GM21528 (cell line): ENCODE results near the gene ALDH7A1.
A peak's percentile ranks its signal among the peaks of the same experiment; 100 is the strongest.

ENCODE experiments used
- ATAC-seq: cut with Tn5 transposase; IDR thresholded peaks from one replicate; pipeline ENCODE4 v1.9.1; 2021; ENCODE audit warnings: mild to moderate bottlenecking, moderate library complexity; ENCODE audit not compliant: unreplicated experiment, low FRiP score

The ALDH7A1 gene

GRCh38 chr5:126513302-126513701 lies 81.7 kb downstream of the ALDH7A1 start:
- no peak for ATAC-seq

GRCh38 chr5:126512451-126512850 lies 82.6 kb downstream of the ALDH7A1 start:
- no peak for ATAC-seq

DNA sequence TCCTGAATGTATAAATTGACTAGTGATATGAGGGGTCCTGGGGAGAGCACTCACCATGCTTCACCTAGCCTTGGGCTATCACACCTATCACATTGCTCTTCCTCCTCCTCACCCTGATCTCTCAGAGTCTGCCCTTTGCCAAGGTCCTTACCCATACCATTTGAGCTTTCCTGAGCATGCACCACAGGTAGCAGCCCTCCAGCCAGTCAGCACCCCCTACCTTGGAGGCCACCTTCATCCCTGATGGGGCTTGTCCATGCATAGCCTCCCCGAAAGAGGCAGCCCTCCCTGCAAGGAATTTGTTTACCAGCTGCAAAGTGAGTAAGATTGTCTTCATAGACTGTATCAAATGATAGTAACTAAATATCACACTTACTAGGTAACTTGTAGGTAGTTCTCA lies 83.1 kb downstream of the ALDH7A1 start:
- ATAC-seq = no peak

GRCh38 chr5:126509339-126509738 lies 85.7 kb downstream of the ALDH7A1 start:
- no peak for ATAC-seq

DNA sequence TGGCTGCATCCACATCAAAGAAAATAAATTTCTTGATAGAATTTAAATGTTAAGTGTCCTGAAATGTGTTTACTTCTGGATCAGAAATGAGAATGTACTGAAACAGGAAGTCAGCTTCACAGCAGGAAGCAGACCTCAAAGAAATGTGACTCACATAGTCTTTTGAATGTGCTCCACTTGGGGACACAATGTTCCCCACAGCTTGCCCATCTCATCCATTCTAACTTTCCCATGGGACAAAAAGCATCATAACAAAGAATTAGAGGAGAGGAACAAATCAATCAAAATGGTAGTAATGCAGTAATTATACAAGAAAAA lies 86.1 kb downstream of the ALDH7A1 start:
- no peak for ATAC-seq

DNA sequence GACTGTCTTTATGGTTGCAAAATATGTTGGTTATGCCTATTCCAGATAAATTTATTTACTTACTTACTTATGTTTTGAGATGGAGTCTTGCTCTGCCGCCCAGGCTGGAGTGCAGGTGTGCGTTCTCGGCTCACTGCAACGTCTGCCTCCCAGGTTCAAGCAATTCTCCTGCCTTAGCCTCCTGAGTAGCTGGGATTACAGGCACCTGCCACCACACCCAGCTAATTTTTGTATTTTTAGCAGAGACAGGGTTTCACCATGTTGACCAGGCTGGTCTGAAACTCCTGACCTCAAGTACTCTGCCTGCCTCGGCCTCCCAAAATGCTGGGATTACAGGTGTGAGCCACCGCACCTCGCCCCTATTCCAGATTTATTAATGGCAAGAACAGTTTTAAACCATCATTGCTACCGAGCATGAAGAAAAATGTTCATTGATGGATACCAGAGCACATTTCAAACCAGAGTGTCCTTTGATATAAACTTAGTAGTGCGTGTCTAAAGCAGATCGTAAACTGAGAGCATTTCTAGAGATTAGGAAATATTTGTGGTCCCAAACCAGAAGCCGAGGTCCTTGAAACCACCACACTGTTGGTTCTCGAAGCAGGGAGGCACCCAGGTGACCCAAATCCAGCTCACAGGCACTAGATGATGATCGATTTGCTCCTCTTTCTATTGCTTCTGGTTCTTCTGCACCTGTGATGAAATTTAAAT lies 86.6 kb downstream of the ALDH7A1 start:
- ATAC-seq = no peak

GRCh38 chr5:126506079-126506478 lies 88.9 kb downstream of the ALDH7A1 start:
- no peak for ATAC-seq

- no peak for ATAC-seq
Measured at GRCh38 chr5:126503602-126504104, 91.4 kb downstream of the ALDH7A1 start.

DNA sequence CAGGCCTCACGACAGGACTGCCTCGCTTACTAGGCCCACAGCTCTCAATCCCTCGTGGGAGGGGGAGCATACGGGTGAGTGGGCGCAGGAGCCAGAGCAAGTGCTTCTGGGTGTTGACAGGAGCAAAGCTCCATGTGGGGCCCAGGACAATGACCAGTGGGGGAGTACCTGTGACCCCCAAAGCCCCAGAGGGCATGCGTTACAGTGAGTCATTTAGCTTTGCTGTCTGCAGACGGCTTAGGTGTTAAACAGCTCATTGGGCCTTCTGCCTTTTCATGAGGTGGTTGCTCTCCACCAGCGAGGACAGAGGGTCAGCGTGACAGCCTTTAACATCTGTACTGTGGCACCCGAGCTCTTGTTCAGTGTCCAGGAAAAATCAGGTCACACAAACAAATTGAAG lies 93.6 kb downstream of the ALDH7A1 start:
- no peak for ATAC-seq

- peak; percentile 76 for ATAC-seq
Measured at GRCh38 chr5:126499853-126500342, 95.1 kb downstream of the ALDH7A1 start.

GRCh38 chr5:126499278-126499677 lies 95.7 kb downstream of the ALDH7A1 start:
- no peak for ATAC-seq

- ATAC-seq = no peak
Measured at GRCh38 chr5:126497506-126497905, 97.5 kb downstream of the ALDH7A1 start.

DNA sequence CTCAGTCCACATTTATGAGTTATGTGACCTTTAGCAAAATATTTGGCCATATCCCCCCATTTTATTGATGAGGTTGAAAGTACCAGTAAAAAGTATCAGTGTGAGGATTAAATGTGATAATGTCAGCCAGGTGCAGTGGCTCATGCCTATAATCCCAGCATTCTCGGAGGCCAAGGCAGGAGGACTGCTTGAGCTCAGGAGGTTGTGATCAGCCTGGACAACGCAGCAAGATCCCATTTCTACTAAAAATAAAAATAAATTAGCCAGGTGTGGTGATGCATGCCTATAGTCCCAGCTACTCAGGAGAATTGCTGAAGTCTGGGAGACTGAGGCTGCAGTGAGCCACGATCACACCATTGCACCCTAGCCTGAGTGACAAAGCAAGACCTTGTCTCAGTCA lies 100.6 kb downstream of the ALDH7A1 start:
- ATAC-seq = no peak

DNA sequence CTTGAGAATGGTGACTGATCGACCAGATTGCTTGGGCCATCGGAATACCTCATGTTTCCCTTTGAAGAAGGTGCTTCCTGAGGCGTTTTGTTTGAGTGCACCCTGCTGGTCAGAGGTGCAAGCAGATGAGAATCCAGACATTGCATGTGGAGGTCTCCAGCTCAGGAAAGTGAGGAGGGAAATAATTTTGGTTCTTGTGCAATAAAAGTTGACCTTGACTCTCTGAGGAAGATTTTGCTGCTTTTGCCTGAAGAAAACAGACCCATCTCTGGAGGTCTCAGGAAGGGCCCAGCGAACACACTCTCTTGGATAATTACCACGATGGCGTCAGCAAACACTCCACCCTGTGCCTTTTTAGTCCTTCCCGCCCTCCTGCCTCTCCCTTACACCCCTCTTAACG lies 102.1 kb downstream of the ALDH7A1 start:
- no peak for ATAC-seq

GRCh38 chr5:126490167-126490940 lies 104.7 kb downstream of the ALDH7A1 start:
- no peak for ATAC-seq

- ATAC-seq = no peak
Measured at GRCh38 chr5:126488443-126489065, 106.5 kb downstream of the ALDH7A1 start.

GRCh38 chr5:126487596-126487995 lies 107.4 kb downstream of the ALDH7A1 start:
- ATAC-seq = no peak

DNA sequence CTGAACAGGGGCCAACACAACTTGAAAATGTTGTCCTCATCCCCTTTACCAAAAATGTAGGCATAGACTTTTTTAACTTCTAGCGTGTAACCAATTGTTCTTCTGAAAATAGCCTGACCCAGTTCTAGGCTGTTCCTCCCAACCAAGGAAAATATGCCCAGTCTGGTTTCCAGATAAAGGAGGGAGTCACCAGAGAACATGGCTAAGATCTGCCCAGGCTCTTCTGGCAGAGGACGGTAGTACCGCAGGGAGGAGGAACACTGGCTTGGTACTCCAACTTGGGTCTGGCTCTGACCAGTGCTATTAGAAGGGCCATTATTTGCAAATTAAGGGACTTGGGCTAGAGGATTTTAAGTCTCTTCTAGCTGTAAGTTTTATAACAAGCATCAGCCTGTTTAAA lies 108.7 kb downstream of the ALDH7A1 start:
- ATAC-seq = no peak

GRCh38 chr5:126484253-126484652 lies 110.8 kb downstream of the ALDH7A1 start:
- no peak for ATAC-seq

DNA sequence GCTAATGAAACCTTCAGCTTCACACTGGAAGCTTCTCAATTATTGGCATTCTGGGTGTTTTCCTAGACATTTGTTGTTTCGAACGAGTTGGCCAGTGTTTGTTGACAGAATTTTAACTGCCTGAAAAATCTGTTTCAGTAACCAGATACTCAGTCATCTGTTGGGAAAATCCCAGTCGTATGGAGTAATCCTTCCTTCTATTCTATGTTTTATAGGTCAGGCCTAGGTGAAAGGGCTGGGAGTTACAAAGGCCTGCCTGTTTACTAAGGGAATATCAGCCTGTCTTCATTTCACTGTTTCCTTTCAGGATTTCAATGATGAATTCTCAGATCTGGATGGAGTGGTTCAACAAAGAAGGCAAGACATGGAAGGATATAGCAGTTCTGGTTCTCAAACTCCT lies 111.9 kb downstream of the ALDH7A1 start:
- ATAC-seq = no peak

GRCh38 chr5:126482591-126482990 lies 112.4 kb downstream of the ALDH7A1 start:
- ATAC-seq = no peak
